GM21367 (cell line): ENCODE data around the gene SERGEF.

Source experiments
- ATAC-seq: cut with Tn5 transposase; IDR thresholded peaks from one replicate; pipeline ENCODE4 v1.9.1; 2021; ENCODE audit not compliant: unreplicated experiment

SERGEF gene

GRCh38 chr11:17821648-17822400 is 191.0 kb downstream of the SERGEF start:
- ATAC-seq: no peak

GRCh38 chr11:17816232-17816931 is 196.5 kb downstream of the SERGEF start:
- ATAC-seq: no peak

- no peak for ATAC-seq
Observed at GRCh38 chr11:17814546-17814945, 198.3 kb downstream of the SERGEF start.

- no peak for ATAC-seq
Observed at GRCh38 chr11:17813391-17814059, 199.3 kb downstream of the SERGEF start.

GRCh38 chr11:17812865-17813187 is 200.0 kb downstream of the SERGEF start:
- no peak for ATAC-seq

GRCh38 chr11:17812091-17812864 is 200.6 kb downstream of the SERGEF start:
- ATAC-seq: no peak

- ATAC-seq: no peak
Observed at GRCh38 chr11:17811352-17811751, 201.5 kb downstream of the SERGEF start.

- no peak for ATAC-seq
Observed at GRCh38 chr11:17810746-17811145, 202.1 kb downstream of the SERGEF start.

- ATAC-seq: no peak
Observed at GRCh38 chr11:17810041-17810440, 202.8 kb downstream of the SERGEF start.

- no peak for ATAC-seq
Observed at GRCh38 chr11:17807034-17807433, 205.8 kb downstream of the SERGEF start.

- ATAC-seq: no peak
Observed at GRCh38 chr11:17805873-17806272, 207.0 kb downstream of the SERGEF start.

- no peak for ATAC-seq
Observed at GRCh38 chr11:17805043-17805442, 207.8 kb downstream of the SERGEF start.

GRCh38 chr11:17803754-17804334 is 209.0 kb downstream of the SERGEF start:
- no peak for ATAC-seq

GRCh38 chr11:17802491-17802890 is 210.4 kb downstream of the SERGEF start:
- ATAC-seq: no peak

- ATAC-seq: no peak
Observed at GRCh38 chr11:17801166-17801565, 211.7 kb downstream of the SERGEF start.

GRCh38 chr11:17799147-17799546 is 213.7 kb downstream of the SERGEF start:
- no peak for ATAC-seq

GRCh38 chr11:17798716-17799115 is 214.1 kb downstream of the SERGEF start:
- ATAC-seq: no peak

GRCh38 chr11:17798253-17798652 is 214.6 kb downstream of the SERGEF start:
- no peak for ATAC-seq

GRCh38 chr11:17796154-17796553 is 216.7 kb downstream of the SERGEF start:
- no peak for ATAC-seq

- ATAC-seq: no peak
Observed at GRCh38 chr11:17794981-17795380, 217.9 kb downstream of the SERGEF start.

- ATAC-seq: no peak
Observed at GRCh38 chr11:17793642-17794170, 219.1 kb downstream of the SERGEF start.
